ENCODE measurements around the gene CYP4B1.

DNA sequence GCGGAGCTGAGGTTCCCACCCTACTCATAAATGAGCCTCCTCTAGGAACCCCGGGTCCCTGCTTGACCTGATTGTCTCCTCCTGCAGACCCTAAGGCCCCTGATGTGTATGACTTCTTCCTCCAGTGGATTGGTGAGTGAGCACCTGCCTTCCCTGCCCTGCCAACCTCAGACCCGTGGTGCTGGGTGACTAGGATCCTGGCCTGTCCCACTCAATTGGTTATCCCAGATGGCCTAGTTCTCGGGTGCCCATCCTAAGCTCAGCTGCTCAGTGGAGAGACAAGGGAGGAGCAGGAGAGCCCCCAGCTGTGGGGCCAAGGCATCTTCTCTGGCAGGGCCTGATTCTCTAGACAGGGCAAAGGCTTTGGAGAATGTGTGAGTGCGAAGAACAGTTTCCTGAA is 12.2 kb downstream of the CYP4B1 start:
- TF ChIP-seq POLR2A (IDR thresholded peaks at IDR 0.05; ENCODE audit: low read depth, low read length) (no peak), TAF1 (IDR thresholded peaks at IDR 0.05; ENCODE audit: borderline replicate concordance, low read depth, low read length) (no peak)

Data from GM12892 (cell line).